Measurements from ENCODE around the gene PHF21A. TPM values are rescaled to one million over a fixed set of nuclear protein-coding genes. Genes with fewer than 3 reads are reported as not detected.

Gene PHF21A
- total and polyA plus RNA-seq, 2 of the 13 experiments (the other 11 are each of a cell fraction or from before 2014, with no cell fraction given) = 4.1 to 34.6 TPM

GRCh38 chr11:45964911-45965389 is 156.3 kb downstream of the PHF21A start (continued):
- TF ChIP-seq U2AF1 (optimal IDR thresholded peaks at IDR 0.05; ENCODE audit: low read depth, low read length) (no peak), ISL2 (CRISPR knock-in tag; IDR thresholded peaks at IDR 0.05) (no peak), SMC3 (IDR thresholded peaks at IDR 0.05; ENCODE audit: low read length) (peak; percentile 73; the same call in 1 of the 2 replicates), YEATS2 (CRISPR knock-in tag; IDR thresholded peaks at IDR 0.05; ENCODE audit: borderline replicate concordance) (no peak), CBX1 (IDR thresholded peaks at IDR 0.05; ENCODE audit: low read depth) (no peak), DMAP1 (CRISPR knock-in tag; IDR thresholded peaks at IDR 0.05) (no peak), PRDM10 (CRISPR knock-in tag; IDR thresholded peaks at IDR 0.05; ENCODE audit: low read depth) (no peak), RXRA (CRISPR knock-in tag; IDR thresholded peaks at IDR 0.05) (no peak), ESRRA (CRISPR knock-in tag; IDR thresholded peaks at IDR 0.05; ENCODE audit: low read depth) (no peak), PATZ1 (CRISPR knock-in tag; IDR thresholded peaks at IDR 0.05) (0 out of 2 replicates have a peak, but pooled peaks have one; percentile 11), ELF1 (CRISPR knock-in tag; IDR thresholded peaks at IDR 0.05) (no peak), ZNF264 (CRISPR knock-in tag; IDR thresholded peaks at IDR 0.05) (no peak), SAP130 (CRISPR knock-in tag; IDR thresholded peaks at IDR 0.05; ENCODE audit: low read depth) (no peak), CREB1 (IDR thresholded peaks at IDR 0.05) (no peak), CREB1 (CRISPR knock-in tag; IDR thresholded peaks at IDR 0.05) (no peak), JUND (CRISPR knock-in tag; IDR thresholded peaks at IDR 0.05) (no peak), YY1 (IDR thresholded peaks at IDR 0.05; ENCODE audit: insufficient read depth, insufficient replicate concordance, low read depth, low read length) (no peak), TFDP2 (CRISPR knock-in tag; IDR thresholded peaks at IDR 0.05) (no peak), XRCC5 (optimal IDR thresholded peaks at IDR 0.05; ENCODE audit: low read length) (peak; percentile 77), PPARG (CRISPR knock-in tag; conservative IDR thresholded peaks at IDR 0.05) (0 out of 2 replicates have a peak, but pooled peaks have one; percentile 31)
- TF ChIP-seq, protein P1, sequence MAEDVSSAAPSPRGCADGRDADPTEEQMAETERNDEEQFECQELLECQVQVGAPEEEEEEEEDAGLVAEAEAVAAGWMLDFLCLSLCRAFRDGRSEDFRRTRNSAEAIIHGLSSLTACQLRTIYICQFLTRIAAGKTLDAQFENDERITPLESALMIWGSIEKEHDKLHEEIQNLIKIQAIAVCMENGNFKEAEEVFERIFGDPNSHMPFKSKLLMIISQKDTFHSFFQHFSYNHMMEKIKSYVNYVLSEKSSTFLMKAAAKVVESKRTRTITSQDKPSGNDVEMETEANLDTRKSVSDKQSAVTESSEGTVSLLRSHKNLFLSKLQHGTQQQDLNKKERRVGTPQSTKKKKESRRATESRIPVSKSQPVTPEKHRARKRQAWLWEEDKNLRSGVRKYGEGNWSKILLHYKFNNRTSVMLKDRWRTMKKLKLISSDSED (CRISPR knock-in tag; IDR thresholded peaks at IDR 0.05) = no peak
- TF ChIP-seq, protein P2, sequence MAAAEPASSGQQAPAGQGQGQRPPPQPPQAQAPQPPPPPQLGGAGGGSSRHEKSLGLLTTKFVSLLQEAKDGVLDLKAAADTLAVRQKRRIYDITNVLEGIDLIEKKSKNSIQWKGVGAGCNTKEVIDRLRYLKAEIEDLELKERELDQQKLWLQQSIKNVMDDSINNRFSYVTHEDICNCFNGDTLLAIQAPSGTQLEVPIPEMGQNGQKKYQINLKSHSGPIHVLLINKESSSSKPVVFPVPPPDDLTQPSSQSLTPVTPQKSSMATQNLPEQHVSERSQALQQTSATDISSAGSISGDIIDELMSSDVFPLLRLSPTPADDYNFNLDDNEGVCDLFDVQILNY (CRISPR knock-in tag; conservative IDR thresholded peaks at IDR 0.05) = no peak
